Measurements from ENCODE around the gene SRSF10.
"Not testable (repeated sequence)": the region's sequence is repeated elsewhere in the genome, so short reads cannot be mapped to it uniquely, and the experiment has no call there.

Gene SRSF10

GRCh38 chr1:23997812-23998211 is 17.7 kb upstream of the SRSF10 start:
- no peak for DNase-seq (ENCODE audit: low spot score)

- DNase-seq (ENCODE audit: low spot score) = no peak
Observed at GRCh38 chr1:23996700-23997229, 16.6 kb upstream of the SRSF10 start.

- DNase-seq (ENCODE audit: low spot score) = no peak
Observed at GRCh38 chr1:23995431-23995837, 15.3 kb upstream of the SRSF10 start.

- DNase-seq (ENCODE audit: low spot score) = not testable (repeated sequence)
Observed at GRCh38 chr1:23992011-23992410, 11.9 kb upstream of the SRSF10 start.

GRCh38 chr1:23989263-23989662 is 9.1 kb upstream of the SRSF10 start:
- no peak for DNase-seq (ENCODE audit: low spot score)

- not testable (repeated sequence) for DNase-seq (ENCODE audit: low spot score)
Observed at GRCh38 chr1:23987038-23987437, 6.9 kb upstream of the SRSF10 start.

- DNase-seq (ENCODE audit: low spot score) = no peak
Observed at GRCh38 chr1:23984417-23985186, 4.5 kb upstream of the SRSF10 start.

GRCh38 chr1:23980728-23981070 is 572 bp upstream of the SRSF10 start:
- no peak for DNase-seq (ENCODE audit: low spot score)

GRCh38 chr1:23979387-23979880 is 693 bp downstream of the SRSF10 start:
- no peak for DNase-seq (ENCODE audit: low spot score)

GRCh38 chr1:23978805-23979204 is 1.3 kb downstream of the SRSF10 start:
- DNase-seq (ENCODE audit: low spot score) = no peak

GRCh38 chr1:23977854-23978191 is 2.3 kb downstream of the SRSF10 start:
- DNase-seq (ENCODE audit: low spot score) = no peak

GRCh38 chr1:23977187-23977853 is 2.8 kb downstream of the SRSF10 start:
- no peak for DNase-seq (ENCODE audit: low spot score)

- DNase-seq (ENCODE audit: low spot score) = no peak
Observed at GRCh38 chr1:23967871-23968270, 12.3 kb downstream of the SRSF10 start.

- no peak for DNase-seq (ENCODE audit: low spot score)
Observed at GRCh38 chr1:23966973-23967493, 13.1 kb downstream of the SRSF10 start.

- no peak for DNase-seq (ENCODE audit: low spot score)
Observed at GRCh38 chr1:23964790-23965740, 15.1 kb downstream of the SRSF10 start.

GRCh38 chr1:23964235-23964668 is 15.9 kb downstream of the SRSF10 start:
- DNase-seq (ENCODE audit: low spot score) = no peak

GRCh38 chr1:23963617-23964234 is 16.4 kb downstream of the SRSF10 start:
- DNase-seq (ENCODE audit: low spot score) = no peak

- DNase-seq (ENCODE audit: low spot score) = no peak
Observed at GRCh38 chr1:23960291-23961020, 19.7 kb downstream of the SRSF10 start.

- DNase-seq (ENCODE audit: low spot score) = peak; percentile 94
Observed at GRCh38 chr1:23959461-23960290, 20.5 kb downstream of the SRSF10 start, which contains the start of gene PNRC2. TSS of gene PNRC2 (plus strand) at chr1:23959828. CDS start at chr1:23961458, 1,630 bp downstream.
